Uterus (tissue), 2 donors: Measurements from ENCODE around the gene MAK.

Source experiments
- POLR2A ChIP-seq, 2 donors: fragments of 450-650 bp; IDR thresholded peaks; one replicate each; pipeline ENCODE4 v1.6.1; 2016; ENCODE audit warnings: antibody characterized with exemption in 2 of 2, mild to moderate bottlenecking in 1 of 2, moderate library complexity in 1 of 2
- TF ChIP-seq, protein P1 (sequence below), 4 experiments: fragments of 200-600 bp in 2 of 4; fragments of 450-650 bp in 2 of 4; sonication (generic) in 2 of 4; IDR thresholded peaks; one replicate each; pipeline ENCODE4 v1.5.1; 2016 to 2019; ENCODE audit warnings: antibody characterized with exemption in 4 of 4, mild to moderate bottlenecking in 2 of 4, moderate library complexity in 1 of 4

DNA sequence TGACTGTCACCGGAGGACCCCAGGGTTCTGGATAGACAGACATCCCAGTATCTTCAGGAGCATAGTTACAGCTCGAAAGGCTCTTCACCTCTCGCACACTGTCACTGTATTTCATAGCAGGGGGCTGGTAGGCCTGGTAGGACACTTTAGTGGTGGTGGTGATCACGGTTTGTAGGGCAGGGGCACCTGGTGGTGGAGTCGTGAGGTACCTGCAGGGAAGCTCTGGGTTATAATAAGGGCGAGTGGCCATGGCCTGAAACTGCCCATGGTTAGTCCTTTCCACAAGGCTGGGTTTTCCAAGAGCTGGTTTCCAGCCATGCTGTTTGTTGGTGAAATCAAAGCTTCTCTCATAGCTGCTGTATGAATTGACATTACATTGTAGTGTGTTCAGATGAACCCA lies 35.9 kb upstream of the MAK start:
- TF ChIP-seq, protein P1, sequence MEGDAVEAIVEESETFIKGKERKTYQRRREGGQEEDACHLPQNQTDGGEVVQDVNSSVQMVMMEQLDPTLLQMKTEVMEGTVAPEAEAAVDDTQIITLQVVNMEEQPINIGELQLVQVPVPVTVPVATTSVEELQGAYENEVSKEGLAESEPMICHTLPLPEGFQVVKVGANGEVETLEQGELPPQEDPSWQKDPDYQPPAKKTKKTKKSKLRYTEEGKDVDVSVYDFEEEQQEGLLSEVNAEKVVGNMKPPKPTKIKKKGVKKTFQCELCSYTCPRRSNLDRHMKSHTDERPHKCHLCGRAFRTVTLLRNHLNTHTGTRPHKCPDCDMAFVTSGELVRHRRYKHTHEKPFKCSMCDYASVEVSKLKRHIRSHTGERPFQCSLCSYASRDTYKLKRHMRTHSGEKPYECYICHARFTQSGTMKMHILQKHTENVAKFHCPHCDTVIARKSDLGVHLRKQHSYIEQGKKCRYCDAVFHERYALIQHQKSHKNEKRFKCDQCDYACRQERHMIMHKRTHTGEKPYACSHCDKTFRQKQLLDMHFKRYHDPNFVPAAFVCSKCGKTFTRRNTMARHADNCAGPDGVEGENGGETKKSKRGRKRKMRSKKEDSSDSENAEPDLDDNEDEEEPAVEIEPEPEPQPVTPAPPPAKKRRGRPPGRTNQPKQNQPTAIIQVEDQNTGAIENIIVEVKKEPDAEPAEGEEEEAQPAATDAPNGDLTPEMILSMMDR (IDR thresholded peaks at IDR 0.05) = no peak
- TF ChIP-seq POLR2A (IDR thresholded peaks at IDR 0.05) = no peak
